Transverse colon (tissue), 4 donors: ENCODE results near the gene TMEM171.
A peak's percentile ranks its signal among the peaks of the same experiment; 100 is the strongest.

Experiments used
- POLR2A ChIP-seq: fragments of 450-650 bp; IDR thresholded peaks from one replicate; pipeline ENCODE4 v1.6.1; 2016; ENCODE audit warnings: antibody characterized with exemption, mild to moderate bottlenecking, moderate library complexity
- POLR2AphosphoS5 ChIP-seq, 3 donors: sonication (generic); formaldehyde crosslinking; IDR thresholded peaks; one replicate each; pipeline ENCODE4 v1.6.1; 2016; ENCODE audit warnings: antibody characterized with exemption in 3 of 3
- TF ChIP-seq, protein P1 (sequence below), 5 experiments: fragments of 200-600 bp in 3 of 5; fragments of 450-650 bp in 2 of 5; sonication (generic) in 3 of 5; IDR thresholded peaks; 1 replicate in 2 of 5; 2 replicates in 3 of 5; pipeline ENCODE4 v1.5.1; 2016 to 2017; ENCODE audit warnings: antibody characterized with exemption in 5 of 5, inconsistent platforms in 3 of 5, mild to moderate bottlenecking in 2 of 5, moderate library complexity in 1 of 5

DNA sequence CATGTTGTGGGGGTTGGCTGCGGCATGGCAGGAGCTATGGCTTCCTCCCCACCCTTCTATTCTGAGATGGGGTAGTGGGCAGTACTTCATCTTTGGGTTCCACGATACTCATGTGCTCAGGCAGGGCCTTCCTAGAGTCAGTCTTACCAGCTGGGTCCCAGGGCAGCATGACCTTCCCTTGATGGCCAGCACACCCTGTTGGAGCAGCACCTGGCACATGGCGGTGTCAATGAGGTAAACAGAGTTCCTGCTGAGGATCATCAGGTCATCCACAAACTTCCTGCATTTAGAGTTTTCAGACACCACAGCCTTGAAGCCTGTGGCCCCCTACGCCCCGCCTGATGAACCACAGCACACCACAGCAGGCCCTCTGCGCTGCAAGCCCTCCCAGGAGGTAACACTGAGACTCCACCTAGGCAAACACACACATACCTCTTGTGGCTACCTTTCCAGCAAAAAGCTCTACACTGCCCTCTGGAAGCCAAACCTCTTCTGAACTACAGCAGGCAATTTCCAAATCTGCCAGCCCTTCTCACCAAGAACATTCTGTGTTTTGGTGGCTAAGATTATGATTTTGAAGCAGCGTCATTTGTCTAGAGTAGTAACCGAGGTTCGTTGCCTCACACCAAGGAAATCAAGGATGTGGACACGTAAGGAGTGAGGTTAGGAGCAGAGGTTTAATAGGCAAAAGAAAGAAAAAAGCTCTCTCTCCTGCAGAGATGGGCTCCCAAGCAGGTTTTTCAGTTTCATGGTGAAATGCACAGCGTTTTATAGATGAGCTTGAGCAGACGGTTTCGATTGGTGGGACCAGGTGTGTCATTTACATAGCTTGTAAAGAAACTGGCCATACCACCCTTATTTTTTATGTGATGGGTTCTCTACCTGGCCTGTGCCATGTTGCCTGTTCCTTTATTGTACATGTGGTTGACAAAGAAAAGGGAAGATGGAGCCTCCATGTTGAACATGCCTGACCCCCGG lies 32.3 kb downstream of the TMEM171 start:
- TF ChIP-seq, protein P1, sequence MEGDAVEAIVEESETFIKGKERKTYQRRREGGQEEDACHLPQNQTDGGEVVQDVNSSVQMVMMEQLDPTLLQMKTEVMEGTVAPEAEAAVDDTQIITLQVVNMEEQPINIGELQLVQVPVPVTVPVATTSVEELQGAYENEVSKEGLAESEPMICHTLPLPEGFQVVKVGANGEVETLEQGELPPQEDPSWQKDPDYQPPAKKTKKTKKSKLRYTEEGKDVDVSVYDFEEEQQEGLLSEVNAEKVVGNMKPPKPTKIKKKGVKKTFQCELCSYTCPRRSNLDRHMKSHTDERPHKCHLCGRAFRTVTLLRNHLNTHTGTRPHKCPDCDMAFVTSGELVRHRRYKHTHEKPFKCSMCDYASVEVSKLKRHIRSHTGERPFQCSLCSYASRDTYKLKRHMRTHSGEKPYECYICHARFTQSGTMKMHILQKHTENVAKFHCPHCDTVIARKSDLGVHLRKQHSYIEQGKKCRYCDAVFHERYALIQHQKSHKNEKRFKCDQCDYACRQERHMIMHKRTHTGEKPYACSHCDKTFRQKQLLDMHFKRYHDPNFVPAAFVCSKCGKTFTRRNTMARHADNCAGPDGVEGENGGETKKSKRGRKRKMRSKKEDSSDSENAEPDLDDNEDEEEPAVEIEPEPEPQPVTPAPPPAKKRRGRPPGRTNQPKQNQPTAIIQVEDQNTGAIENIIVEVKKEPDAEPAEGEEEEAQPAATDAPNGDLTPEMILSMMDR (IDR thresholded peaks at IDR 0.05): peak in 2 of 5 experiments; percentile 9 to 14
- no peak for TF ChIP-seq POLR2AphosphoS5 (IDR thresholded peaks at IDR 0.05)
- no peak for TF ChIP-seq POLR2A
